ENCODE data around the gene IQSEC3. TPM values are rescaled to one million over a fixed set of nuclear protein-coding genes. Genes with fewer than 3 reads are reported as not detected.

IQSEC3 gene
- total and polyA plus RNA-seq, 2 donors from 2014 or later = 1.4 to 6.9 TPM

- FAIRE-seq = no peak
- Histone ChIP-seq H3K27me3 (ENCODE audit: control insufficient read depth, insufficient read depth, low read length) (no peaks in the 10 kb centered on the region), H3K27ac (ENCODE audit: low read depth in 2 of 2, low read length in 2 of 2) (peak overlapping the region; percentile 82 to 87), H3K4me3 (ENCODE audit: low read length in 3 of 3) (no peak overlapping the region), H3K36me3 (ENCODE audit: control insufficient read depth in 2 of 3, insufficient read depth in 3 of 3, low read length in 3 of 3) (peaks cover 0 to 8% (median 5%) of the 10 kb centered on the region in 3 donors), H3K9me3 (ENCODE audit: control insufficient read depth in 2 of 3, insufficient read depth in 1 of 3, low read length in 3 of 3) (no peaks in the 10 kb centered on the region), H3K9ac (ENCODE audit: low read length in 3 of 3) (peak overlapping the region in 1 of 3 donors; percentile 10), H3K4me1 (ENCODE audit: control insufficient read depth in 2 of 3, insufficient read depth in 2 of 3, low read depth in 1 of 3, low read length in 3 of 3) (peaks cover 0 to 57% (median 54%) of the 10 kb centered on the region in 3 donors)
- DNase-seq = peak in 1 of 5 donors; percentile 58
- TF ChIP-seq CTCF (IDR thresholded peaks at IDR 0.05; ENCODE audit: borderline replicate concordance, extremely low read depth, insufficient read depth) = no peak
- intact Hi-C loops (cut with DNase I) = no loop called here
These were observed 143.9 kb downstream of the IQSEC3 start for GRCh38 chr12:210277-211141.

- no peak for TF ChIP-seq CTCF (IDR thresholded peaks at IDR 0.05; ENCODE audit: borderline replicate concordance, extremely low read depth, insufficient read depth)
- Histone ChIP-seq H3K9me3 (ENCODE audit: control insufficient read depth in 2 of 3, insufficient read depth in 1 of 3, low read length in 3 of 3) (no peaks in the 10 kb centered on the region), H3K27me3 (ENCODE audit: control insufficient read depth, insufficient read depth, low read length) (no peaks in the 10 kb centered on the region), H3K4me3 (ENCODE audit: low read length in 3 of 3) (no peak overlapping the region), H3K4me1 (ENCODE audit: control insufficient read depth in 2 of 3, insufficient read depth in 2 of 3, low read depth in 1 of 3, low read length in 3 of 3) (peaks cover 0 to 57% (median 54%) of the 10 kb centered on the region in 3 donors), H3K9ac (ENCODE audit: low read length in 3 of 3) (peak overlapping the region in 2 of 3 donors; percentile 1 to 10), H3K27ac (ENCODE audit: low read depth in 2 of 2, low read length in 2 of 2) (peak overlapping the region; percentile 82 to 87), H3K36me3 (ENCODE audit: control insufficient read depth in 2 of 3, insufficient read depth in 3 of 3, low read length in 3 of 3) (peaks cover 0 to 8% (median 5%) of the 10 kb centered on the region in 3 donors)
- intact Hi-C loops (cut with DNase I) = no loop called here
- FAIRE-seq (no peak), DNase-seq (peak in 1 of 5 donors; percentile 59)
These were observed 144.5 kb downstream of the IQSEC3 start for GRCh38 chr12:211142-211465.

- Histone ChIP-seq H3K27me3 (ENCODE audit: control insufficient read depth, insufficient read depth, low read length) (no peaks in the 10 kb centered on the region), H3K4me3 (ENCODE audit: low read length in 3 of 3) (peak overlapping the region in 1 of 3 donors; percentile 6), H3K36me3 (ENCODE audit: control insufficient read depth in 2 of 3, insufficient read depth in 3 of 3, low read length in 3 of 3) (peaks cover 0 to 3% (median 2%) of the 10 kb centered on the region in 3 donors), H3K4me1 (ENCODE audit: control insufficient read depth in 2 of 3, insufficient read depth in 2 of 3, low read depth in 1 of 3, low read length in 3 of 3) (peaks cover 0 to 57% (median 54%) of the 10 kb centered on the region in 3 donors), H3K9me3 (ENCODE audit: control insufficient read depth in 2 of 3, insufficient read depth in 1 of 3, low read length in 3 of 3) (no peaks in the 10 kb centered on the region), H3K27ac (ENCODE audit: low read depth in 2 of 2, low read length in 2 of 2) (peak overlapping the region; percentile 82 to 87), H3K9ac (ENCODE audit: low read length in 3 of 3) (peak overlapping the region in 2 of 3 donors; percentile 1 to 17)
- TF ChIP-seq CTCF (IDR thresholded peaks at IDR 0.05; ENCODE audit: borderline replicate concordance, extremely low read depth, insufficient read depth) = no peak
- peak in 1 of 5 donors; percentile 44 for DNase-seq
- FAIRE-seq = no peak
- intact Hi-C loops (cut with DNase I) = no loop called here
These were observed 145.3 kb downstream of the IQSEC3 start for GRCh38 chr12:211639-212414.

All from kidney (tissue), 14 donors.